Activated B cell treated with CpG ODN at 0.5 μM for 24 hours (primary cell): Measurements from ENCODE around the gene TBC1D8B. TPM values are rescaled to one million over a fixed set of nuclear protein-coding genes. Genes with fewer than 3 reads are reported as not detected.

Experiments used
- ATAC-seq: fragments of 200-7000 bp; cut with Tn5 transposase; one replicate; pipeline ENCODE4 v1.10.0; 2021; ENCODE audit warnings: low read depth, mild to moderate bottlenecking, moderate library complexity
- CTCF ChIA-PET: fragments of 350-600 bp; sonication (Branson Sonifier 250); formaldehyde crosslinking; loops from one replicate; lab custom pipeline; 2021; ENCODE audit warnings: antibody characterized with exemption; lab: Charles Lee
- POLR2A ChIA-PET: fragments of 350-600 bp; sonication (Branson Sonifier 250); formaldehyde crosslinking; loops from one replicate; lab custom pipeline; 2021; ENCODE audit warnings: antibody characterized with exemption; lab: Charles Lee
- DNase-seq: peaks from one replicate; pipeline ENCODE4 v3.0.0; 2022
- H3K27ac Mint-ChIP-seq: one replicate; pipeline ENCODE4 v1.8.0; 2020; ENCODE audit warnings: mixed read lengths
- H3K27me3 Mint-ChIP-seq: one replicate; pipeline ENCODE4 v1.8.0; 2021; ENCODE audit warnings: mixed read lengths
- H3K36me3 Mint-ChIP-seq: one replicate; pipeline ENCODE4 v1.8.0; 2021; ENCODE audit warnings: low read depth, mixed read lengths
- H3K4me1 Mint-ChIP-seq: one replicate; pipeline ENCODE4 v1.8.0; 2021; ENCODE audit warnings: mixed read lengths
- H3K4me3 Mint-ChIP-seq: one replicate; pipeline ENCODE4 v1.8.0; 2020; ENCODE audit warnings: mild to moderate bottlenecking, mixed read lengths
- H3K9me3 Mint-ChIP-seq: one replicate; pipeline ENCODE4 v1.8.0; 2020; ENCODE audit warnings: mixed read lengths
- CTCF ChIP-seq: fragments of 200-600 bp; IDR thresholded peaks from one replicate; pipeline ENCODE4 v1.8.0; 2022; ENCODE audit warnings: antibody characterized with exemption, mild to moderate bottlenecking
- intact Hi-C: fragments of 100-400 bp; cut with micrococcal nuclease; formaldehyde crosslinking; loops from one replicate; pipeline ENCODE4 v1.15.1; 2024
- total RNA-seq: library from RNA; stranded (reverse); gene quantifications from 2 replicates; pipeline ENCODE4 v1.2.3, GENCODE V29; 2022

Gene TBC1D8B
- total RNA-seq, 1 donor from 2014 or later, result 8.4 TPM

- H3K27me3 Mint-ChIP-seq, result no peaks in the 10 kb centered on the region
- no peak for TF ChIP-seq CTCF
- intact Hi-C loops, result loop anchor here (1.0 to 10.0 kb wide), 6 partner anchors 126 to 1102 kb away; partner anchors contain the start of gene NCBP2L
- H3K4me1 Mint-ChIP-seq, result no peaks in the 10 kb centered on the region
- H3K4me3 Mint-ChIP-seq, result no peak overlapping the region
- no peaks in the 10 kb centered on the region for H3K36me3 Mint-ChIP-seq
- H3K27ac Mint-ChIP-seq, result no peak overlapping the region
- ATAC-seq (no peak), DNase-seq (no peak)
- CTCF ChIA-PET, result interaction anchor here (0.6 to 2.5 kb wide), 8 partner anchors 25 to 1000 kb away, joined by 3 to 13 read pairs (median 3); partner anchors contain the start of gene NCBP2L
- no peaks in the 10 kb centered on the region for H3K9me3 Mint-ChIP-seq
- POLR2A ChIA-PET, result no interaction called here
Observed at GRCh38 chrX:106898462-106898861, 96.0 kb downstream of the TBC1D8B start.

- ATAC-seq, result no peak
- DNase-seq, result no peak
- ChIA-PET POLR2A (no interaction called here), CTCF (interaction anchor here (1.0 to 2.5 kb wide), 3 partner anchors 373 to 995 kb away, joined by 3 to 13 read pairs (median 3); no protein-coding TSS in a partner anchor)
- TF ChIP-seq CTCF, result no peak
- Mint-ChIP-seq H3K9me3 (no peaks in the 10 kb centered on the region), H3K4me3 (no peak overlapping the region), H3K27me3 (no peaks in the 10 kb centered on the region), H3K4me1 (no peaks in the 10 kb centered on the region), H3K36me3 (no peaks in the 10 kb centered on the region), H3K27ac (no peak overlapping the region)
- intact Hi-C loops, result loop anchor here (2.0 to 10.0 kb wide), 3 partner anchors 126 to 1102 kb away; no protein-coding TSS in a partner anchor
Observed at GRCh38 chrX:106899276-106899675, 96.8 kb downstream of the TBC1D8B start.

GRCh38 chrX:106899841-106900240, 97.4 kb downstream of the TBC1D8B start:
- Mint-ChIP-seq H3K4me1 (no peaks in the 10 kb centered on the region), H3K9me3 (no peaks in the 10 kb centered on the region), H3K4me3 (no peak overlapping the region), H3K27ac (no peak overlapping the region), H3K27me3 (no peaks in the 10 kb centered on the region), H3K36me3 (no peaks in the 10 kb centered on the region)
- ChIA-PET CTCF (interaction anchor here (1.0 kb wide), 1 partner anchor 995 kb away, joined by 3 read pairs; no protein-coding TSS in a partner anchor), POLR2A (interaction anchor here (0.6 kb wide), 1 partner anchor 63 kb away, joined by 3 read pairs; no protein-coding TSS in a partner anchor)
- DNase-seq, result no peak
- intact Hi-C loops, result loop anchor here (2.0 to 10.0 kb wide), 3 partner anchors 125 to 1101 kb away; no protein-coding TSS in a partner anchor
- no peak for TF ChIP-seq CTCF
- ATAC-seq, result no peak

- H3K36me3 Mint-ChIP-seq, result no peaks in the 10 kb centered on the region
- POLR2A ChIA-PET, result no interaction called here
- DNase-seq, result no peak
- H3K4me1 Mint-ChIP-seq, result no peaks in the 10 kb centered on the region
- ATAC-seq, result no peak
- H3K27ac Mint-ChIP-seq, result no peak overlapping the region
- CTCF ChIA-PET, result no interaction called here
- no peak for TF ChIP-seq CTCF
- H3K27me3 Mint-ChIP-seq, result no peaks in the 10 kb centered on the region
- H3K9me3 Mint-ChIP-seq, result no peaks in the 10 kb centered on the region
- intact Hi-C loops, result no loop called here
- no peak overlapping the region for H3K4me3 Mint-ChIP-seq
Observed at GRCh38 chrX:106901341-106901740, 98.9 kb downstream of the TBC1D8B start.

- POLR2A ChIA-PET, result no interaction called here
- no peaks in the 10 kb centered on the region for H3K27me3 Mint-ChIP-seq
- TF ChIP-seq CTCF, result no peak
- no peaks in the 10 kb centered on the region for H3K9me3 Mint-ChIP-seq
- H3K4me1 Mint-ChIP-seq, result no peaks in the 10 kb centered on the region
- DNase-seq (no peak), ATAC-seq (no peak)
- no peaks in the 10 kb centered on the region for H3K36me3 Mint-ChIP-seq
- H3K27ac Mint-ChIP-seq, result no peak overlapping the region
- H3K4me3 Mint-ChIP-seq, result no peak overlapping the region
- intact Hi-C loops, result loop anchor here (1.0 kb wide), 1 partner anchor 13 kb away; no protein-coding TSS in a partner anchor
- CTCF ChIA-PET, result no interaction called here
Observed at GRCh38 chrX:106901781-106902219, 99.3 kb downstream of the TBC1D8B start.
